ENCODE results near the gene ATXN2. TPM values are rescaled to one million over a fixed set of nuclear protein-coding genes. Genes with fewer than 3 reads are reported as not detected.

Gene ATXN2
- total and polyA plus RNA-seq, 9 of the 15 experiments (the other 6 are each of a cell fraction or from before 2014, with no cell fraction given): 16.8 to 67.8 (median 29.3) TPM

DNA sequence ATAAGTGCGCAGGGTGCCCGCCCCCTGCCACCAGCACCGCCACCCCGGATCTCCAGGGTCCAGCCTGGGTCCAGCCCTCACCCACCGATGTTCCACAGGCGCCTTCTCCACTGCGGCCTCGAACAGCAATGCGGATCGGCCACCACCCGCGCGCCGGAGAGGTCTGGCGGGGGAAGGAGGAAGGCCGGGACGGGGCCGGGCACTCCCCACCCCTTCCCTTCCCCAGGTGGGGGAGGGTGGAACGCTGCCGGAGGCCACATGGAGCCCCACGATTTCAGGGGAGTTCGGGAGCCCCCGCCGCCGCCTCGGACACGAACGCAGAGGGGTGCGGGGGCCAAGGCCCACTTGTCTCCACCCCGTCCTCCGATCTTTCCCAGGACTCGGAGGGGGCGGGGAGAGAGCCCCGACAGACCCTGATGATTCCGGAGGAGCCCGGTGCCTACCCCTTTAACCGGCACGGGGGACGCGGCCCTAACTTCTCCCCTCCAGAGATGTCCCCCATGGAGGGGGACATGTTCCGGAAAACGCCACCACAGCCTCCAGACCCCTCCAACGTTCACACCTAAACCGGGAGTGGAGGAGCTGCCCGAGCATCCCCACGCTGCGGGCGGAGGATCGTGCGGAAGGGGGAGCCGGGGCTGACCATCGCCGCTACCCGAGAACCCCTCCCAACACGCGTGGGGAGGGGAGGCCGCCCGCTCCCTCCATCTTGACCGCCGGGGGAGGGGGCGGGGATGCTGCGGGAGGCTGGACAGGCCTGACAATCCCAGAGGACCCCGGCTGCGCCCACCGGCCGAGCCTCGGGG, 1.1 kb downstream of the ATXN2 start (continued):
- TF ChIP-seq PURB (CRISPR knock-in tag; IDR thresholded peaks at IDR 0.05; ENCODE audit: low read depth) (no peak), C11orf30 (IDR thresholded peaks at IDR 0.05; ENCODE audit: low read depth) (no peak), TAF15 (IDR thresholded peaks at IDR 0.05; ENCODE audit: low read depth, low read length) (no peak), ZNF3 (CRISPR knock-in tag; IDR thresholded peaks at IDR 0.05) (no peak), KDM2B (CRISPR knock-in tag; IDR thresholded peaks at IDR 0.05) (no peak), FOXA3 (CRISPR knock-in tag; conservative IDR thresholded peaks at IDR 0.05 in 1 of 2, IDR thresholded peaks at IDR 0.05 in 1 of 2) (no peak), FOXJ2 (tag; IDR thresholded peaks at IDR 0.05) (no peak), LCOR (CRISPR knock-in tag; IDR thresholded peaks at IDR 0.05) (no peak)
- TF ChIP-seq, protein P1, sequence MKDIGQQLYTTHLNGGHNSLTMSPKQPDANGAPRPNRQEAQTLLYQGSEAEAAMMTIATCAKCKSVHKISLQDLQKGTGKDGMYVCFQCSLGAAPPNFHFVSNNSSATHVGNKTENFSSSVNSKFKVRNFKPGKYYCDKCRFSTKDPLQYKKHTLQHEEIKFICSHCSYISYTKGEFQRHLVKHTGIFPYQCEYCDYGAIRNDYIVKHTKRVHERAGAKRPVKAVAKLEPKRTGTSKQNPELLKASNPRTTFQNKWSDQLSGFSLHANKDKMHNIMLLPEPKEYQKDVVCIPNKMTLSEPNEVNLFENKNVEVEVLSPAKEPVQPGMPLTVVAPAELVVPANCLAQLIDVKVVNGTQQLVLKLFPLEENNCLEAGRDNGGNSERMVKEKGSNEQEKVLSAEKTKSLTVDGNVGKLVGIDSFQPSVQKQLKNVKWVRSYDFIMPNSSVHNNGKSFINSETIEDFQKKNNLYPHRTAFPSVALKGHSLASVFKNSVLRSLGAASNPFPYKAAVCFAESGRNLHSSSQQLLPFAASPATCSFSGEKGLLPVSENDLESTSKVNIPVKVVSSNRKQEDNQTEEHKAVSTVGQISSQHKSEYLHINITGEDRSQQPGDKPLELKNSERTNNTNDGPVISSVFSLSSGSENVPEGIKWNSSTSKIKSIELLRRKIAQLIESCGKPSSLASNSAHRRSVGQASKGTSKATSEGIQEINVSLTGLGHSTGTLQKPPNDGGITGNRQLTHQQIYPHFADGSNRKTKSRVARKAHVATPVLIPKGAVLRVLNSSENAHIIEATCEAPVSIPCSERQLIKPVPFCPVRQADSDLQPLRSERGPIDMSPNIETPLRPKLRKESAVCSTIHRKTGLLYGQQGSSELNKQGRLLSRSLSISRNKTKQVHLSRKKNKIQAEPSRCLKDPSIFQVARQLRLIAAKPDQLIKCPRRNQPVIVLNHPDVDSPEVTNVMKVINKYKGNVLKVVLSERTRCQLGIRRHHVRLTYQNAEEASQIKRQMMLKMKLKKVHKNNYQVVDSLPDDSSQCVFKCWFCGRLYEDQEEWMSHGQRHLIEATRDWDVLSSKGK (CRISPR knock-in tag; IDR thresholded peaks at IDR 0.05): no peak
- TF ChIP-seq, protein P2, sequence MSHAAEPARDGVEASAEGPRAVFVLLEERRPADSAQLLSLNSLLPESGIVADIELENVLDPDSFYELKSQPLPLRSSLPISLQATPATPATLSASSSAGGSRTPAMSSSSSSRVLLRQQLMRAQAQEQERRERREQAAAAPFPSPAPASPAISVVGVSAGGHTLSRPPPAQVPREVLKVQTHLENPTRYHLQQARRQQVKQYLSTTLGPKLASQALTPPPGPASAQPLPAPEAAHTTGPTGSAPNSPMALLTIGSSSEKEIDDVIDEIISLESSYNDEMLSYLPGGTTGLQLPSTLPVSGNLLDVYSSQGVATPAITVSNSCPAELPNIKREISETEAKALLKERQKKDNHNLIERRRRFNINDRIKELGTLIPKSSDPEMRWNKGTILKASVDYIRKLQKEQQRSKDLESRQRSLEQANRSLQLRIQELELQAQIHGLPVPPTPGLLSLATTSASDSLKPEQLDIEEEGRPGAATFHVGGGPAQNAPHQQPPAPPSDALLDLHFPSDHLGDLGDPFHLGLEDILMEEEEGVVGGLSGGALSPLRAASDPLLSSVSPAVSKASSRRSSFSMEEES (CRISPR knock-in tag; IDR thresholded peaks at IDR 0.05): no peak
- TF ChIP-seq, protein P3, sequence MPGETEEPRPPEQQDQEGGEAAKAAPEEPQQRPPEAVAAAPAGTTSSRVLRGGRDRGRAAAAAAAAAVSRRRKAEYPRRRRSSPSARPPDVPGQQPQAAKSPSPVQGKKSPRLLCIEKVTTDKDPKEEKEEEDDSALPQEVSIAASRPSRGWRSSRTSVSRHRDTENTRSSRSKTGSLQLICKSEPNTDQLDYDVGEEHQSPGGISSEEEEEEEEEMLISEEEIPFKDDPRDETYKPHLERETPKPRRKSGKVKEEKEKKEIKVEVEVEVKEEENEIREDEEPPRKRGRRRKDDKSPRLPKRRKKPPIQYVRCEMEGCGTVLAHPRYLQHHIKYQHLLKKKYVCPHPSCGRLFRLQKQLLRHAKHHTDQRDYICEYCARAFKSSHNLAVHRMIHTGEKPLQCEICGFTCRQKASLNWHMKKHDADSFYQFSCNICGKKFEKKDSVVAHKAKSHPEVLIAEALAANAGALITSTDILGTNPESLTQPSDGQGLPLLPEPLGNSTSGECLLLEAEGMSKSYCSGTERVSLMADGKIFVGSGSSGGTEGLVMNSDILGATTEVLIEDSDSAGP (CRISPR knock-in tag; IDR thresholded peaks at IDR 0.05): no peak; the same call in 1 of the 2 replicates
- TF ChIP-seq, protein P4, sequence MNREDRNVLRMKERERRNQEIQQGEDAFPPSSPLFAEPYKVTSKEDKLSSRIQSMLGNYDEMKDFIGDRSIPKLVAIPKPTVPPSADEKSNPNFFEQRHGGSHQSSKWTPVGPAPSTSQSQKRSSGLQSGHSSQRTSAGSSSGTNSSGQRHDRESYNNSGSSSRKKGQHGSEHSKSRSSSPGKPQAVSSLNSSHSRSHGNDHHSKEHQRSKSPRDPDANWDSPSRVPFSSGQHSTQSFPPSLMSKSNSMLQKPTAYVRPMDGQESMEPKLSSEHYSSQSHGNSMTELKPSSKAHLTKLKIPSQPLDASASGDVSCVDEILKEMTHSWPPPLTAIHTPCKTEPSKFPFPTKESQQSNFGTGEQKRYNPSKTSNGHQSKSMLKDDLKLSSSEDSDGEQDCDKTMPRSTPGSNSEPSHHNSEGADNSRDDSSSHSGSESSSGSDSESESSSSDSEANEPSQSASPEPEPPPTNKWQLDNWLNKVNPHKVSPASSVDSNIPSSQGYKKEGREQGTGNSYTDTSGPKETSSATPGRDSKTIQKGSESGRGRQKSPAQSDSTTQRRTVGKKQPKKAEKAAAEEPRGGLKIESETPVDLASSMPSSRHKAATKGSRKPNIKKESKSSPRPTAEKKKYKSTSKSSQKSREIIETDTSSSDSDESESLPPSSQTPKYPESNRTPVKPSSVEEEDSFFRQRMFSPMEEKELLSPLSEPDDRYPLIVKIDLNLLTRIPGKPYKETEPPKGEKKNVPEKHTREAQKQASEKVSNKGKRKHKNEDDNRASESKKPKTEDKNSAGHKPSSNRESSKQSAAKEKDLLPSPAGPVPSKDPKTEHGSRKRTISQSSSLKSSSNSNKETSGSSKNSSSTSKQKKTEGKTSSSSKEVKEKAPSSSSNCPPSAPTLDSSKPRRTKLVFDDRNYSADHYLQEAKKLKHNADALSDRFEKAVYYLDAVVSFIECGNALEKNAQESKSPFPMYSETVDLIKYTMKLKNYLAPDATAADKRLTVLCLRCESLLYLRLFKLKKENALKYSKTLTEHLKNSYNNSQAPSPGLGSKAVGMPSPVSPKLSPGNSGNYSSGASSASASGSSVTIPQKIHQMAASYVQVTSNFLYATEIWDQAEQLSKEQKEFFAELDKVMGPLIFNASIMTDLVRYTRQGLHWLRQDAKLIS (CRISPR knock-in tag; IDR thresholded peaks at IDR 0.05): peak; percentile 51; the same call in 1 of the 2 replicates
- TF ChIP-seq, protein P5, sequence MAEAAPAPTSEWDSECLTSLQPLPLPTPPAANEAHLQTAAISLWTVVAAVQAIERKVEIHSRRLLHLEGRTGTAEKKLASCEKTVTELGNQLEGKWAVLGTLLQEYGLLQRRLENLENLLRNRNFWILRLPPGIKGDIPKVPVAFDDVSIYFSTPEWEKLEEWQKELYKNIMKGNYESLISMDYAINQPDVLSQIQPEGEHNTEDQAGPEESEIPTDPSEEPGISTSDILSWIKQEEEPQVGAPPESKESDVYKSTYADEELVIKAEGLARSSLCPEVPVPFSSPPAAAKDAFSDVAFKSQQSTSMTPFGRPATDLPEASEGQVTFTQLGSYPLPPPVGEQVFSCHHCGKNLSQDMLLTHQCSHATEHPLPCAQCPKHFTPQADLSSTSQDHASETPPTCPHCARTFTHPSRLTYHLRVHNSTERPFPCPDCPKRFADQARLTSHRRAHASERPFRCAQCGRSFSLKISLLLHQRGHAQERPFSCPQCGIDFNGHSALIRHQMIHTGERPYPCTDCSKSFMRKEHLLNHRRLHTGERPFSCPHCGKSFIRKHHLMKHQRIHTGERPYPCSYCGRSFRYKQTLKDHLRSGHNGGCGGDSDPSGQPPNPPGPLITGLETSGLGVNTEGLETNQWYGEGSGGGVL (CRISPR knock-in tag; IDR thresholded peaks at IDR 0.05): no peak

Measured in K562 (cell line).